K562 (cell line): ENCODE results near the gene ELFN2. TPM values are rescaled to one million over a fixed set of nuclear protein-coding genes. Genes with fewer than 3 reads are reported as not detected.

Experiments
- ATAC-seq: fragments of 200-7000 bp; cut with Tn5 transposase; 3 replicates; pipeline ENCODE4 v1.9.1; 2020; ENCODE audit warnings: moderate library complexity
- BruUV-seq: library from RNA; stranded (reverse); fragments of 400-500 nt; replicated peaks from 2 replicates; lab custom pipeline; 2021; lab: Mats Ljungman, UMichigan
- CTCF ChIA-PET: fragments of 300-600 bp; formaldehyde crosslinking; extraction: SDS; loops from one replicate; lab custom pipeline; 2021; ENCODE audit warnings: low intra/inter-chr PET ratio; lab: Yijun Ruan, JAX
- POLR2A ChIA-PET: fragments of 300-600, 350-650 bp; sonication (Branson Sonifier 250); formaldehyde crosslinking; extraction: SDS; loops from one replicate; lab custom pipeline; 2021; ENCODE audit warnings: antibody characterized with exemption, inconsistent platforms; lab: Yijun Ruan, JAX
- DNase-seq, 4 experiments: peaks; one replicate each; pipeline versions ENCODE4 v3.0.0 to v3.0.0-alpha.2; 2011 to 2018; ENCODE audit warnings: low spot score in 3 of 4, mixed read lengths in 3 of 4; ENCODE audit errors: extremely low read depth in 1 of 4
- FAIRE-seq: peaks from 2 replicates; lab custom pipeline; 2011; peaks lifted over from hg19 to GRCh38; lab: Jason Lieb, UNC
- H2AFZ ChIP-seq: 2 replicates; pipeline ENCODE4 v1.6.0; 2011; ENCODE audit warnings: low read depth, low read length, control low read depth, inconsistent platforms
- H3K27ac ChIP-seq: fragments of 200-600 bp; 3 replicates; pipeline ENCODE4 v1.8.0; 2011; ENCODE audit warnings: low read depth, mild to moderate bottlenecking, control low read depth, inconsistent platforms, low read length, moderate library complexity, mixed read lengths; ENCODE audit errors: extremely low read depth
- H3K27me3 ChIP-seq, 2 experiments: fragments of 300-600 bp in 1 of 2; 2 replicates in 1 of 2; 3 replicates in 1 of 2; pipeline versions ENCODE4 v1.6.0 to v1.8.0; 2011; ENCODE audit warnings: inconsistent platforms in 2 of 2, low read length in 2 of 2, mild to moderate bottlenecking in 1 of 2, mixed read lengths in 1 of 2, moderate library complexity in 1 of 2; ENCODE audit not compliant: control insufficient read depth in 2 of 2, insufficient read depth in 2 of 2
- H3K36me3 ChIP-seq: fragments of 300-600 bp; 3 replicates; pipeline ENCODE4 v1.8.0; 2011; ENCODE audit warnings: mild to moderate bottlenecking, low read length, inconsistent platforms; ENCODE audit not compliant: control insufficient read depth, insufficient read depth
- H3K4me1 ChIP-seq, 2 experiments: fragments of 200-600 bp in 1 of 2; replicated peaks in 1 of 2; 2 replicates in 1 of 2; 3 replicates in 1 of 2; pipeline versions ENCODE4 v1.5.1 to v1.8.0; 2011; ENCODE audit warnings: inconsistent platforms in 2 of 2, low read length in 2 of 2, mild to moderate bottlenecking in 1 of 2, mixed read lengths in 1 of 2, moderate library complexity in 1 of 2; ENCODE audit not compliant: control insufficient read depth in 2 of 2, insufficient read depth in 2 of 2
- H3K4me2 ChIP-seq: 2 replicates; pipeline ENCODE4 v1.6.1; 2011; ENCODE audit warnings: low read length, control low read depth, inconsistent platforms, mixed read lengths; ENCODE audit not compliant: insufficient read depth
- H3K4me3 ChIP-seq: fragments of 200-600 bp; sonication (generic), shearing (Covaris generic); 2 replicates; pipeline ENCODE4 v1.5.1; 2016; ENCODE audit warnings: control low read depth, inconsistent platforms
- H3K79me2 ChIP-seq: fragments of 200-600 bp; 3 replicates; pipeline ENCODE4 v1.8.0; 2011; ENCODE audit warnings: low read length, inconsistent platforms; ENCODE audit not compliant: control insufficient read depth, insufficient read depth
- H3K9ac ChIP-seq, 2 experiments: 2 replicates each; pipeline versions ENCODE4 v1.6.0 to v1.6.1; 2011; ENCODE audit warnings: low read depth in 2 of 2, low read length in 2 of 2, control low read depth in 1 of 2, inconsistent platforms in 1 of 2, mild to moderate bottlenecking in 1 of 2, mixed read lengths in 1 of 2; ENCODE audit not compliant: insufficient read depth in 1 of 2
- H3K9me1 ChIP-seq: one replicate; pipeline ENCODE4 v1.6.0; 2011; ENCODE audit warnings: inconsistent platforms, mild to moderate bottlenecking, low read length, moderate library complexity; ENCODE audit not compliant: control insufficient read depth, insufficient read depth
- H3K9me3 ChIP-seq: replicated peaks from 2 replicates; pipeline ENCODE4 v1.5.1; 2011; ENCODE audit warnings: low read depth, low read length, inconsistent platforms; ENCODE audit not compliant: control insufficient read depth, insufficient read depth
- H4K20me1 ChIP-seq: replicated peaks from 2 replicates; pipeline ENCODE4 v1.6.1; 2011; ENCODE audit warnings: low read length, inconsistent platforms, mixed read lengths; ENCODE audit not compliant: control insufficient read depth, insufficient read depth
- COPS2 ChIP-seq: fragments of 450-650 bp; conservative IDR thresholded peaks from 2 replicates; pipeline ENCODE4 v1.6.1; 2016; ENCODE audit warnings: mild to moderate bottlenecking, moderate library complexity
- CREB3 ChIP-seq: fragments of 450-650 bp; conservative IDR thresholded peaks from 2 replicates; pipeline ENCODE4 v1.6.1; 2016; ENCODE audit warnings: missing genetic modification characterization, low read depth, mild to moderate bottlenecking, missing compliant biosample characterization, moderate library complexity
- MEF2D ChIP-seq: conservative IDR thresholded peaks from 2 replicates; pipeline ENCODE4 v1.6.1; 2016; ENCODE audit warnings: low read depth, missing genetic modification characterization, missing compliant biosample characterization
- NCOA4 ChIP-seq: fragments of 450-650 bp; IDR thresholded peaks from 2 replicates; pipeline ENCODE4 v1.6.1; 2018; ENCODE audit warnings: mild to moderate bottlenecking; ENCODE audit not compliant: partially characterized antibody
- RNF219 ChIP-seq: fragments of 250-450 bp; sonication (Bioruptor Pico); IDR thresholded peaks from 2 replicates; pipeline ENCODE4 v1.5.0; 2022; ENCODE audit warnings: mild to moderate bottlenecking
- SMAD2 ChIP-seq: fragments of 150-350 bp; IDR thresholded peaks from 2 replicates; pipeline ENCODE4 v1.6.1; 2014; ENCODE audit warnings: low read depth, mild to moderate bottlenecking, low read length
- ZNF274 ChIP-seq: IDR thresholded peaks from 2 replicates; pipeline ENCODE4 v1.6.1; 2011; ENCODE audit warnings: low read depth, mild to moderate bottlenecking, low read length, moderate library complexity, borderline replicate concordance
- WGBS: fragments of 100-300 bp; shearing (Covaris generic); methylation state at CpG from one replicate; pipeline ENCODE4 v1.1.6; 2016; ENCODE audit warnings: low coverage, mixed read lengths; ENCODE audit not compliant: insufficient coverage; ENCODE audit errors: missing lambda C conversion rate; 5-methylcytosine and 5-hydroxymethylcytosine counted together
- in situ Hi-C: fragments of 300-500 bp; cut with MboI; formaldehyde crosslinking; loops from 4 replicates; pipeline ENCODE4 v1.15.0; 2018; ENCODE audit warnings: inconsistent platforms, mixed read lengths
- intact Hi-C: fragments of 100-400 bp; cut with micrococcal nuclease; formaldehyde crosslinking; loops from 2 replicates; pipeline ENCODE4 v1.14.2; 2022
- polyA plus RNA-seq, 8 experiments: library from polyadenylated mRNA; depleted of rRNA in 4 of 8; stranded (reverse) in 5 of 8; unstranded in 3 of 8; fragments of >200 nt; fragmentation: Nextera tagmentation in 2 of 8; fragmentation: Illumina TruSeq in 1 of 8; extraction: Ambion mirVana in 2 of 8; extraction: Trizol in 1 of 8; gene quantifications; 2 replicates each; pipeline versions ENCODE4 v1.2.1 to v1.2.3, GENCODE V29; 2011 to 2014; ENCODE audit warnings: inconsistent platforms in 1 of 8, missing spikeins in 1 of 8
- total RNA-seq, 7 experiments: library from RNA; depleted of rRNA in 6 of 7; stranded (reverse); fragments of >200 nt in 6 of 7; fragmentation: Illumina TruSeq in 2 of 7; extraction: Trizol in 2 of 7; gene quantifications; 2 replicates each; pipeline versions ENCODE4 v1.2.1 to v1.2.3, GENCODE V29; 2011 to 2021; ENCODE audit warnings: low replicate concordance in 1 of 7

Gene ELFN2
- total and polyA plus RNA-seq, 9 of the 15 experiments (the other 6 are each of a cell fraction or from before 2014, with no cell fraction given): not detected

- POLR2A ChIA-PET: no interaction called here
- Histone ChIP-seq H3K9ac (no peak overlapping the region), H3K27me3 (peaks cover 0 to 56% of the 10 kb centered on the region in 2 experiments; a peak in 2 of 5 replicates), H3K4me2 (no peak overlapping the region), H3K36me3 (no peaks in the 10 kb centered on the region), H3K4me3 (no peak overlapping the region), H3K27ac (no peak overlapping the region), H3K9me3 (no peaks in the 10 kb centered on the region)
- CTCF ChIA-PET: no interaction called here
- FAIRE-seq: no peak
- intact Hi-C loops: no loop called here
- 6% methylated on average over 11 of the region's 15 CpGs for WGBS
- no peak for TF ChIP-seq CREB3
- TF ChIP-seq MEF2D (tag): no peak
- TF ChIP-seq ZNF274: no peak
- TF ChIP-seq, all 486 proteins: peak for 0
- Histone ChIP-seq H3K79me2 (no peaks in the 10 kb centered on the region), H2AFZ (no peak overlapping the region), H3K4me1 (0 out of 5 replicates have a peak, but pooled peaks cover 0 to 3% of the 10 kb centered on the region in 2 experiments), H4K20me1 (no peaks in the 10 kb centered on the region), H3K9me1 (no peaks in the 10 kb centered on the region)
- BruUV-seq: no TSS peak
- DNase-seq (no peak), ATAC-seq (no peak)
- in situ Hi-C loops: no loop called here
Observed at GRCh38 chr22:37363261-37363992, 63.9 kb downstream of the ELFN2 start.

DNA sequence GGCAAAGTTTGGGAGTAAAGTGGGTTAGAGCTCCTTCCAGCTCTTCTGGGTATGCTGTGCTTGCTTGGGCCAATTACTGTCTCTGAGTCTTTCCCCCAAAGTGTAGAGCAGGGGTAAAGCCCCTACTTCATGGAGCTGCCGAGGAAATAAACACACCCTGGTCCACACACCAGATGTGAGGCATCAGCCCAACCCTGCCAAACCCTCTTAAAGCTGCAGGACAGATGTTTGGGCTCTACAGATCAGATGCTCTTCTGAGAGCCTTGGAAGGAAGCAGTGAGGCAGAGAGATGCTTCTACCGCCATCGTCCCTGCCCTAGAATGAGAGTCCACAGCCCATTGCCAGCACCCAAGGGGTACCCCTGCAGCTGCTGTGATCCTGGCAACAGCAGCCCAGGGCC, 64.7 kb downstream of the ELFN2 start:
- Histone ChIP-seq H3K27ac (no peak overlapping the region), H3K4me2 (no peak overlapping the region), H3K4me1 (peaks cover 0 to 3% of the 10 kb centered on the region in 2 experiments; a peak in 1 of 5 replicates), H4K20me1 (no peaks in the 10 kb centered on the region), H3K9me3 (no peaks in the 10 kb centered on the region), H3K79me2 (no peaks in the 10 kb centered on the region), H3K9me1 (no peaks in the 10 kb centered on the region), H2AFZ (no peak overlapping the region), H3K27me3 (peaks cover 0 to 59% of the 10 kb centered on the region in 2 experiments; a peak in 2 of 5 replicates), H3K4me3 (no peak overlapping the region), H3K36me3 (no peaks in the 10 kb centered on the region), H3K9ac (no peak overlapping the region)
- in situ Hi-C loops: no loop called here
- ATAC-seq (no peak), DNase-seq (no peak), FAIRE-seq (no peak)
- no peak for TF ChIP-seq SMAD2
- no peak for TF ChIP-seq RNF219 (CRISPR knock-in tag)
- no peak for TF ChIP-seq COPS2
- no peak for TF ChIP-seq NCOA4
- ChIA-PET CTCF (no interaction called here), POLR2A (no interaction called here)
- no TSS peak for BruUV-seq
- intact Hi-C loops: no loop called here
- 11% methylated on average over 3 of the region's 3 CpGs for WGBS
